SK-MEL-5 (cell line): Measurements from ENCODE around the gene COL9A3. TPM values are rescaled to one million over a fixed set of nuclear protein-coding genes. Genes with fewer than 3 reads are reported as not detected.

Source experiments
- DNase-seq: peaks from one replicate; pipeline ENCODE4 v3.0.0-alpha.2; 2016; ENCODE audit warnings: low read depth, low spot score
- in situ Hi-C: cut with HindIII; loops from 2 replicates; pipeline ENCODE4 v1.10.0; 2016; ENCODE audit warnings: low sequenced_read_pairs, high pct_unique_total_duplicates, low pct_unique_long_range_greater_than_20kb
- total RNA-seq: library from RNA; depleted of rRNA; stranded (reverse); fragments of >200 nt; shearing (Covaris generic); gene quantifications from 2 replicates; pipeline ENCODE4 v1.2.3, GENCODE V29; 2014

The COL9A3 gene
- total RNA-seq, 1 experiment from 2014 or later, result 8.6 TPM

DNA sequence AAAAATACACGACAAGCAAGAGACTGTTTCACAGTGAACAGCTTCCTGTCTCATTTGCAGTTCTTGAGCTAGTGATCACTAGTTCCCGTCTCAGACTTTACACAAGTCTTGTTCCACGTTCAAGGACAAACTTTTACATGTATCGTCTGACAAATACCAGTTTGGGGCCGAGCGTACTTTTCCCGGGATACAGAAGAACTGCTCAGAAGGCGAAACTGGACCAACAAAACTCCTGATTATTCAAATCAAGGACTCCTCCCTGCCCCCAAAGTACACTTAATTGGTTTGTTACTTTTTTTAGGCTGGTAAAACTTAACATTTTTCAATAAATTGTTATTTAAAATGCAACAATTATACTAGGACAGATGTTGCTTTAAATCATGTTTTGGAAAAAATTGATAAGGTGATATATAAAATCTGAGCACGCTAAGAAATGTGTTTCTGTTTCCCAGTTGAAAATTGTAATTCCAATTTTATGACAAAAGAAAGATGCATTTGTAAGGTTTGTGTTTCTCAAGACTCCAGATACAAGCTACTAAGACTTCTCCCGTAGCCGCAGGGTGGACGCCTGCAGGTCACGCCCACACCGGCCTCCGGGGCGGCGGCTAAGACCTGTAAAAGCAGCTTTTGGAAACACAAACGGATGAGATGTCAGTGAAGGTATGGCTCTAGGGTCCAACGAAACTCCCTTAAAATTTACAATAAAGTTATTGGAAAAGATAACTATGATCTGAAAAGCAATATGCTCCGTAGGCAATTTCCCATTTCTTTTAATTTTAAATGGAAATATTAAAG is 61.6 kb downstream of the COL9A3 start:
- in situ Hi-C loops, result no loop called here
- DNase-seq, result no peak

DNA sequence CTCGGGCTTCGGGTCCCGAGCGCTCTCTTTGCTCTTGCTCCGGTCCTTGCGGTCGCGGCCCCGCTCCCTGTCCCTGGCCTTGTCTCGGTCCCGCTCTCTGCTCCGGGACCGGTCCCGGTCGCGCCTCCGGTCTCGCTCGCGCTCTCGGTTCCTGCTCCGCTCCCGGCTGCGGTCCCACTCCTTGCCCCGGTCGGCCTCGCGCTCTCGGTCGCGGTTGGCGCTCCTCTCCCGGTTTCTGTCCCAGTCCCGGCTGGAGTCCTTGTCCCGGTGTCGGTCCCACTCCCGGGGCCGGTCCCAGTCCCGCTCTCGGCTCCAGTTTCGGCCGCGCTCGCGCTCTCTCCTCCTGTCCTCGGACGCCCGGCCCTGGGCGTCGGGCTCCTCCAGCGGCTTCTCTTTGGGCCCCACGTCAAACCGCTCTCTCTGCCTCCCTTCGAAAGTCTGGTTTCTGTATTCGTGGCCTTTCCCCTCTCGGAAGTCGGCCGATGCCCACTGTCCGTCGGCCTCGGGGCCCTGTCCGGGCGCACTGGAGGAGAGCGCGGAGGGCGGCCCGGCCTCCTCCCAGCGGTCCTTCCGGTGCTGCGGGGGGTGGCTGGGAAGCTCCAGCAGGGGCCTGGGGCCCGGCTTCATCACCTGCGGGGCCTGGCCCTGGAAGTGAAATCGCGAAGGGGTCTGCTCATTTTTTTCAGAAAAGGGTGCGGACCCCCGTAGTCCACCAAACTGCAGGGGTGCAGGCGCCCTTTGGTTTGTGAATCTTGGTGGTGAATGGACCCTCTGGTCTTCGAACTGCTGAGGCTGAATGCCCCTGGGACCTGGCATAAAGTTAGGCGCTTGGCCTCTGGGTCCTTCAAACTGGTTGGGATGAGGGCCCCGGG is 62.7 kb downstream of the COL9A3 start:
- in situ Hi-C loops, result no loop called here
- no peak for DNase-seq

DNA sequence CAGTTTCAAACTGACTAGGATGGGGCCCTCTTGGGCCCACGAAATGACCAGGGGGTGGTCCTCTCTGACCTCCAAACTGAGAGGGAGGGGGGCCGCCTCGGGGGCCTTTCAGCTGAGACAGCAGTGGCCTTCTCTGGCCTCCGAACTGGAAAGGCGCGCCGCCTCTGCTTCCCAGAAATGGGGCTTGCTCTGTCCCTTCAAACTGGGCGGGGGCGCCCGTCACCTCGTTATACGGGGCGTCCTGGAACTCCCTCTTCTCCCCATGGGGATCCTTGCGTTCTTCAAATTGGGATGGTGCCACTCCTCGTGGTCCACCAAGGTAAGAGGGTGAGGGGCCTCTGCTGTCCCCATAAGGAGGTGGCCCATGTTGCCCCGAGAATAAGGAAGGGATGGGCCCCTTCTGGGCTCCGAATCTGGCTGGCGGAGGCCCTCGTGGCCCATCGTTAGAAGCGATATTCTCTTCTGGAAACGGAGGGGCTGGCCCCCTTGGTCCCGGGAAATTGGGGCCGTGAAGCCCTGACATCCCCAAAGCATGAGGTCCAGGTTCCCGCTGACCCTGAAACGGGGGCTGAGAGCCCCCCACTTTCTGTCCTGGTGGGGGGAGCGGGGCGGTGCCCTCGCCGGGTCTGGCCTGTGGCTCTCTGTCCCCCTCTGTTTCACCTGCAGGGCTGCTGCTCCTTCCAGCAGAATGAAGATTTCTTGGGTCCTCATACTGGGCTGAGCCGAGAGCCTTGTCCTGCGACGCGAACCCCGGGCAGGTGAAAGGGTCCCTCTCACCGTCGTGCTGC is 63.5 kb downstream of the COL9A3 start:
- DNase-seq, result no peak
- in situ Hi-C loops, result no loop called here

DNA sequence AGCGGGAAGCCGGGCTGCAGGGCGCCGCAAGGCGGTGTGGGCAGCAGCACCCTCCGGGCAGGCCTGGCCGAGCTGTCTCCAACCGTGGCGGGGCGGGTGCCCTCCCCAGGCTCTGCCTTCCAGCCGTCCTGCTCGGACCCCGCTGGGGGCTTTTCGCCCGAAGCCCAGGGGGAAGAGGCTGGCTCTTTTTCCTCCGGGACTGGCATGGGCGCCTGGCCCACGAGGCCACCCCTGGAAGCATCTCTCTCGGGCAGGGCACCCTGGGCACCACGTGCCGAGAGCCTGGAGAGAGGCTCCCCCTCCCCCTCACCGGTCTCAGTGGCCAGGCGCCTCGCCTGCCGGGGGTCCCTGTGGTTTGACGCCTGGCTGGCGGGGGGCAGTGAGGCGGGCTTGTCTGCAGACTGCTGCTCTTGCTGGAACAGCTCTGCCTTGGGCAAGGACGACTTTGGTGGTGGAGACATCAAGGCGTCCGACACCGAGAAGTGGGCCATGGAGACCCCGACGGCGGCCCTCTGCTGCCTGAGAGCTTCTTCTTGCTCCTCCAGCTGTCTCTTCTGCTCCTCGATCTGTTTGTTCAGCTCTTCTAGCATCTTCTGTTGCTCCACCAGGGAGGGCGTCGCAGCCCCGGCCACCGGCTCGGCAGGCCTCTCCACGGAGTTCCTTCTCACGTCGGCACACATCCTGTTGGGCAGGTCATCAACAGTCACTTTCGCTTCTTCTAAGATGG is 64.2 kb downstream of the COL9A3 start:
- in situ Hi-C loops, result no loop called here

DNA sequence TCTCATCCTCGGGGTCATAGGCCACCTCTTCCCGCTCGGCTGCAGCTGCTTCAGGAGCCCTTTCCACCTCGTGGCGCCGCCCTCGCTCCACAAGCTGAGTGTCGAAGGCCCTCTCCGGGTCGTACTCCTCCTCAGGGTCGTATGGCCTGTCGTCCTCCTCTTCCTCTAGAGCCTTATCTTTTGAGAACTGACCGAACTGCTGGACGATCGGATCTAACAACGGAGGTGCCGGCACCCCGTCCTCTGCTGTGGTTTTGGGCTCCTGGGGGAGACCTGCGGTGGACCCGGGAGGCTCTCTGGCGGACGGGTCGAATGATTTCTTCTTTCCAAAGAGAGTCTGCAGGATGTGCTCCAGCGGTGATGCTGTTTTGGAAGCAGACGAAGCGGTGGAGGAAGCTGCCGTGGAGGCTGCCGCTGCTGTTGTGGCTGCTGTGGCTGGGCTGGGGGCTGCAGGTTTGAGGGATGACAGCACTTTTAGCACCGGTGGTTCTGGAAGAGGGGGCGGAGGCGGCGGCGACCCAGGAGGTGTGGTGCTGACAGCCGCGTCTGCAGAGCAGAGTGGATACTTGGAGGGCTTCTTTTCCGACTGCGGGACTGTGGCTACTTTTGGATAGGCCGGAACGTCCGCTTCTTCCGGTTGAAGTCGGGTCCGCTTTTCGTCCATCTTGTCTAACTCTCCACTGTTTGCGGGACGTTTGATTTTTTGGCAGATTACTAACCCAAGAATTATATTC is 65.0 kb downstream of the COL9A3 start:
- in situ Hi-C loops, result no loop called here
- DNase-seq, result no peak

More for the DNA sequence above, 64.2 kb downstream of the COL9A3 start:
- no peak for DNase-seq

DNA sequence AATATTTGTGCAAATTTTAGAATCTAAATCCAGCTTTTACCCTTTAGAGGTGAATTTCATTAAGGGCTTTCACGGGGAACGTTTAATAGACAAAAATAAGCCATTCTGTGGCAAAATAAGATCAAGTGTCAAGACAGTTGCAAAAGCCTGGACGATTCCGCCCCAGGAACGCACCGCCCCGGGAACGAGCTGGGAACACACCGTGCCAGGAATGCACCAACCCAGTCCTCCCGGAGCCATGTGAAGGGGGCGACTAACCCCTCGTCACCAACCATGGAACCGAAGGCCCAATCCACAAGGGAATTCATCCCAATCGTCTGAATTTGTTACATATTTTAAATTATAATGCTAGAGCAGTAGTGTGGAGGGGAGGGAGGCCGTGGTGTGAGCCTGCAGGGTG is 65.6 kb downstream of the COL9A3 start:
- in situ Hi-C loops, result no loop called here
- DNase-seq, result no peak

DNA sequence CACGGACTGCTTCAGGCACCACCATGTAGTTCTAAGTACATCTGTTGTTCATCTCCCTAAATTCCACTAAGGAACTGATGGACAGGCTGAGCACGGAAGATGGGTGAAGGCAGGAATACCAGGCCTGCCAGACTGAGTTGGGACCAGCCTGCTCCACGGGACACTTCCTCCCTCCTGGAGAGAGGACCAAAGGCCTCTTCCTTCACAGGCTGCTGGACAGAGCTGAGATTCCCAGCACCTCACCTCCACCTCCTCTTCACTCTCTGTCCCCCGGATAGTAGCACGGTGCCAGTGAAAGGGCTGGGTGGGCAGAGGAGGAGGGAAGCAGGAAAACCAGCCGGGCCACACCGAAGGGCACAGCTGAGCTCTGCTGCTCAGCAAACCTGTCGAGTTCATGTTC is 67.7 kb downstream of the COL9A3 start:
- DNase-seq, result no peak
- in situ Hi-C loops, result no loop called here

DNA sequence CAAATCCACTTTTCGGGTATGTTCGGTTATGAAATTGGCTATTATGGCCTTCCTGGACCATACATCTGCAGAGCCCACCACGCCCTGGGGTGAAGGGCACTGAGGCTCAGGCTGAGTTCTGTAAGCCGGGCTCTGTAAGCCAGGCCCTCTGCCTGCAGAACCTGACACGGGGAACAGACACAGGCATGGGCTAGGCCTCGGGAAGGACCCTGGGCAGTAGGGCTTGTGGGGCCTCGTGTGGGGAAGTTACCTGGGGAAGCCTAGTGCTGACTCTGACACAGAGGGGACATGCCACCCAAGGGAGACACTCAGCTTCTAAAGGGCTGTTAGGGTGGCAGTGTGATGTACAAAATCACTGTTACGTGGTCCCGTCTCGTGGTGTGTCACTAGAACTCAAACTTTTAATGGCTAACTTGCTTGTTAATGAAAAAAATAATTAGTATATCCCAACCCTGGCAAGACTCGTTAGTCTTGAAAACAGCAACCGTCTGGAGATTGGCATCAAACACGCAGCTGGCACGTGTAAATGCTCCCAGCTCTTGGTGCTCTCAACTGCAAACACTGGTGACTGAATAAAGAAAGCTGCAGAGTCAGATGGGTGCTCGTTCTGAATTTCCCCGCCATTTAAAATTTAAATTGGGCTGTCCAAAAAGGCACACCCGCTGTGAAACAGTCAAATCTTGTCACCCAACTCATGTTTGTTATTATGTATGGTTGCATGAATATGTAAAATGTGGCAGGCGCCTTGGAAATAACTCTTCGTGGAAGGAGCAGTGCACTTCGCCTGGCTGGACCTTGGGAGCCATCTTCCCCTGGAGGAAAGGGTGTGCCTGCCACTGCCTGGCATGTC is 68.4 kb downstream of the COL9A3 start:
- in situ Hi-C loops, result no loop called here
- no peak for DNase-seq

DNA sequence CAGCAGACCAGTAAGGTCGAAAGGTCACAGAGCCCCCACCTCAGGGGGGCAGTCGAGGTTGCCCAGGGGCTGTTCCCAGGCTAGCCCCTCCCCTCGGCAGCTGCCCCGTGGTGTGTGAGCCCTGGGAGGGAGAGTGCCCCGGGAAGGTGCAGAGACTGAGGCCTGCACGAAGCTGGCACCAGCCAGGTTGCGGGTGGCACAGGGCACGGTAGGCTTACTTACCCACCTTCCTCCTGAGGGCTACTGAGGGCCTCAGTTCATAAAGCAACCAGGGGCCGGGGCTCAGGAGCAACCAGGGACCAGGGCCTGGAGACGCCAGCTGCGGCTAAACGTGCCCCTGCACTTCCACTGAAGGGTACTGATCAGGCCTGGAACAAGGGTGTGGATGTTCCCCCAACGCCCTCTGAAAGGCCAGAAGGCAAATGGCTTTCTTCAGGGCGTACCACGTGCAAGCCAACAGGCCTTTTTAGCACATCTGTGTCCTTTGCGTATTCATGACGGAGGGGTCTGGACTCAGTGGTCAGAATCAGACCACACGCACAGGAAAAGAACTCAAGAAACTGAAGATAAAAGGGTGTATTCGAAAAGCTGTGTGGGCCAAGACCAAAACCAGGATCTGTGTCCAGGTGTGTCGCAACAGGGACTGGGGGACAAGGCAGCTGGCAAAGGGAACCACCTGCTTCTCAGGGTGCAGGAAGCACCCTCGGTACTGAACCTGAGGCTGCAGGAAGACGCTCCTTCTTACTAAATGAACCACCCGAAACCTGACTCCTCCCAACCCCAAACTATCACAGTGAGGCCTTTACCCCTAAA is 69.3 kb downstream of the COL9A3 start:
- in situ Hi-C loops, result no loop called here
- no peak for DNase-seq

DNA sequence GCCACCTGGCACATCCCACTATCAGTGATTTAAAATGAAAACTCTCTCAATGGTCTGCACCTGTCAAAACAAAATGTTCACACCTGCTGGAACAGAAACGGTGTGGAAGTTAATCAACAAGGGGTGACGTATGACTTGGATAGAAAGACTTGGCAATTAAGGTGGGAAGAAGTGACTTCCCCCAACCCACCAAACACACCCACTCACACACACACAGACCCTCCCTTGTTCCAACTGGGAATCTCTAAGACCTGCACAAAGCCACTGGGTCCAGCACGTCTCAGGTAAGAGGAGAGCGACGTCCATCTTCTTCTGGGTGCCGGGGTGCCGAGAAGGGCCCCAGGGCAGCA is 69.8 kb downstream of the COL9A3 start:
- DNase-seq, result no peak
- in situ Hi-C loops, result no loop called here

DNA sequence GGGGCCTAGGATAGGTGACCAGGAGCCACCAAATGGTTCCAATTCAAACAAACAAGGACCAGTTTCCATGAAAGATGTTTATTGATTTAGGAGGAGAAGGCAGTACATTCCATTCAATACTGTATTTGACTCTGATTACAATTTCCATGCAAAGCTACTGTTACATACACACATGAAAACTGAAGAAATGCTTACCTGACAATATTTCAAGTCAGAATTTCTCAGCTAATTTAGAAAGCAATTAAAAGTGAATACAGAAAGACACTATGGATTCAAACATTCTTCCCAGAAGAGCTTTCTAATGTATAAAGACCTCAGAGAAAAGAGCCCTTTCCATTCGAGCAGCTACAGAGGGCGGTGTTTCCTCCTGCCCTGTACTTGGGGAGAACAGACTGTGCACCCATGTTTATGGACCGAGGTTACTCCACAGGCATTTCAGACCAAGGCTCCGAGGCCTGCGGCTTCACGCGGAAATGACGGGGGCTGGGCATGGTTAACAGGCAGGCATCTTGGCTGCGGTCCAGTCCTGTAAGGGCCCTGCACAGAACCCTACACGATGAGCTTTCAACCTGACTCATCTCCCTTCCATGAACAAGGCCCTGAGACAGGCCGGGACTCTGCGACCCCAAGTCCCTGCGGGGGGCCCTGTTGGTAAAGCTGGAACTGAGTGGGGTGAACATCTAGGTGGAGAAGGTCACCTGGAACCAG is 70.5 kb downstream of the COL9A3 start:
- peak; percentile 31 for DNase-seq
- in situ Hi-C loops, result no loop called here

DNA sequence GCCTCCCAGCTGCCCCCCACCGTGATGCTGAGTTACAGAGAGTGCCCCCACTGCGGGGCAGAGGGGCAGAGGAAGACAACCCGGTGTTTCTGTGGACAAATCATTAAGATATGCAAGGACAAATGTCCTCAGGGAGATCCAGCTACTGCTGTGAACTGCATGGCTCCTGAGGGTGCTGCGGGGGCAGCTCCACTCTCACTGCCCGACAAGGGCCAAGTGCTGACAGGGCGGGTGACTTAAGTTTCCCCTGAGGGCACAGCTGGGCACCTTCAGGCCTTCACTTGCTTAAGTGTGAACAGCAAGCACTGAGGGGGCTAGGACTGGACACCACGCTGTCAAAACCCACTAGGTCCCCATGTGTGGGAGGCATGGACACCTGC is 71.0 kb downstream of the COL9A3 start:
- DNase-seq, result no peak
- in situ Hi-C loops, result no loop called here

DNA sequence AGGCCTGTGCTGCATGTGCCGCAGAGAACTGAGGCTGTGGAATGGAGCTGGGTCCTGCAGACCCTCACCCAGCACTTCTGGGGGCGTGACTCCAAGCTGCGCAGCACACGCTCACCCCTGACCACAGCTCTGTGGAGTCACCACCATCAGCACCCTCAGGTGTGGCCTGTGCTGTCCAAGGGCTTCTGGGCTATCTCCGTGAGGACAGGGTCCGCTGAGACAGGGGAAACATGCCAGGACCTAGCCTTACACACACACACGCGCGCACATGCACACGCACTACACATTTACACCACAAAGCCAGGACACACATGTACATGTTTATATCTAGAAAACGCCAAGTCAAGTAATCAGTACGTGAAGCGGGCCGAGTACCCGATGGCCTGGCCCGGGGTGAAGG is 71.6 kb downstream of the COL9A3 start:
- in situ Hi-C loops, result no loop called here
- no peak for DNase-seq

DNA sequence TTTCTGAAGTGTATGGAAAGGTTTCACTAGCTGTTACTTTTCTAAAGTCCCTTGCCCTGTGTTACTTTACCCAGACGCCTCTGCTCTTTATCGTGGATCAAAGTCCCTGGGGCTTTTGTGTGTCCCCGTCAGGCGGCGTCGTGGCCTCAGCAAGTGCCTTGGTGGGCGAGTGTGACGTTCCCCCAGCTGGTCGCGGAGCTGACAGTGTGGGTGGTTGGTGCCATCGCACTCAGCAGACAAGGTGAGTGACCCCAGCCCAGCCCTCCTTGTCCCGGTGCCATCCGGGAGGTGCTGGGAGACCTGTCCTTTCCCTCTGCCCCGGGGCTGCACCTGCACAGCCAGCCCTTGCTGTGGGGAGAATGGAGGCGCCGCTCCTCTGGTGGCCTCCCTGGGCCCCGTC is 72.1 kb downstream of the COL9A3 start:
- in situ Hi-C loops, result no loop called here

DNA sequence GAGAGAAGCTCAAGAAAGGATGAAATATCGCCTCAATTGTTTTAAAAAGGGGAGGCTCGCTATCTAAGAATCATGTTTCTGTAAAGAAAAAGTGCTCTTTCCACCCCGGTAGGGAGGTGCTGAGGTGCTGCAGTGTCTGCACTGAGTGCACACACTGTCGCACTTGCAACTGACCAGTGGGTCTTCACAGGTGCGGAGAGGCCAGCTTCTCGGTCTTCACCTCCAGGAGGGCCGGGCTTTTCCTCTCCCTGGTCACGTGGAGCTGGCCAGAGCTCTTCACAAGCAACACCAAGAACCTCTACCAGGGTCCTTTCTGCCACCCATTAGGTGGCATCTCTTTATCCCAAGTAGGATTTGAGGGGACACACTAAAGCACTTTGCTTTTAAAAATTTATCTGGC is 72.6 kb downstream of the COL9A3 start:
- in situ Hi-C loops, result no loop called here
- DNase-seq, result no peak

More for the DNA sequence above, 72.1 kb downstream of the COL9A3 start:
- no peak for DNase-seq
